GM18951 (cell line): ENCODE results near the gene SOAT1.

Experiments
- POLR2A ChIP-seq: IDR thresholded peaks from 4 replicates; pipeline ENCODE4 v1.6.1; 2011; ENCODE audit warnings: mild to moderate bottlenecking; ENCODE audit not compliant: insufficient read length, insufficient read depth; ENCODE audit errors: extremely low read depth
- in situ Hi-C: fragments of 300-500 bp; cut with MboI; formaldehyde crosslinking; loops from one replicate; pipeline ENCODE4 v1.12.0; 2022; ENCODE audit warnings: low sequenced_read_pairs, mixed read lengths, inconsistent platforms; ENCODE audit not compliant: unreplicated experiment

The SOAT1 gene

GRCh38 chr1:179287946-179288345 lies 5.7 kb upstream of the SOAT1 start:
- in situ Hi-C loops: no loop called here
- no peak for TF ChIP-seq POLR2A

- TF ChIP-seq POLR2A: no peak
- in situ Hi-C loops: no loop called here
Observed at GRCh38 chr1:179288977-179289376, 4.6 kb upstream of the SOAT1 start.

- in situ Hi-C loops: no loop called here
- peak; percentile 22 for TF ChIP-seq POLR2A
Observed at GRCh38 chr1:179295164-179295755, 1.7 kb downstream of the SOAT1 start.

- in situ Hi-C loops: no loop called here
Observed at GRCh38 chr1:179296356-179297104, 2.9 kb downstream of the SOAT1 start.

GRCh38 chr1:179297105-179297378 lies 3.4 kb downstream of the SOAT1 start:
- in situ Hi-C loops: no loop called here
- no peak for TF ChIP-seq POLR2A

More at GRCh38 chr1:179296356-179297104, 2.9 kb downstream of the SOAT1 start:
- TF ChIP-seq POLR2A: no peak

GRCh38 chr1:179298952-179299351 lies 5.4 kb downstream of the SOAT1 start:
- no peak for TF ChIP-seq POLR2A
- in situ Hi-C loops: no loop called here

GRCh38 chr1:179300112-179300511 lies 6.5 kb downstream of the SOAT1 start:
- TF ChIP-seq POLR2A: no peak
- in situ Hi-C loops: no loop called here

GRCh38 chr1:179302070-179302469 lies 8.5 kb downstream of the SOAT1 start:
- TF ChIP-seq POLR2A: no peak
- in situ Hi-C loops: no loop called here

GRCh38 chr1:179303200-179303785 lies 9.7 kb downstream of the SOAT1 start:
- in situ Hi-C loops: no loop called here
- TF ChIP-seq POLR2A: no peak

- in situ Hi-C loops: no loop called here
- TF ChIP-seq POLR2A: no peak
Observed at GRCh38 chr1:179305450-179305849, 11.9 kb downstream of the SOAT1 start.

- in situ Hi-C loops: no loop called here
- TF ChIP-seq POLR2A: no peak
Observed at GRCh38 chr1:179310291-179310690, 16.7 kb downstream of the SOAT1 start.

GRCh38 chr1:179310721-179311120 lies 17.1 kb downstream of the SOAT1 start:
- in situ Hi-C loops: no loop called here
- TF ChIP-seq POLR2A: no peak

GRCh38 chr1:179311149-179311700 lies 17.6 kb downstream of the SOAT1 start:
- TF ChIP-seq POLR2A: no peak
- in situ Hi-C loops: no loop called here

- no peak for TF ChIP-seq POLR2A
- in situ Hi-C loops: no loop called here
Observed at GRCh38 chr1:179313004-179313403, 19.4 kb downstream of the SOAT1 start.

GRCh38 chr1:179314928-179315327 lies 21.3 kb downstream of the SOAT1 start:
- in situ Hi-C loops: no loop called here

More at GRCh38 chr1:179314928-179315327, 21.3 kb downstream of the SOAT1 start:
- no peak for TF ChIP-seq POLR2A
